Measurements from ENCODE around the gene TBXAS1.

GRCh38 chr7:139804571-139804970, 24.5 kb upstream of the TBXAS1 start:
- TF ChIP-seq CTCF (IDR thresholded peaks at IDR 0.05) (no peak), ZFX (IDR thresholded peaks at IDR 0.05; ENCODE audit: borderline replicate concordance) (no peak)

Data from 22Rv1 (cell line).